Activated CD4-positive, alpha-beta T cell treated with anti-CD3 and anti-CD28 coated beads for 36 hours (primary cell): ENCODE results near the gene NAT16. TPM values are rescaled to one million over a fixed set of nuclear protein-coding genes. Genes with fewer than 3 reads are reported as not detected.

Experiments used
- ATAC-seq: fragments of 200-7000 bp; cut with Tn5 transposase; one replicate; pipeline ENCODE4 v1.10.0; 2021; ENCODE audit warnings: mild to moderate bottlenecking, moderate library complexity
- CTCF ChIA-PET: fragments of 350-600 bp; sonication (Branson Sonifier 250); formaldehyde crosslinking; loops from one replicate; lab custom pipeline; 2021; ENCODE audit warnings: antibody characterized with exemption; lab: Charles Lee
- POLR2A ChIA-PET: fragments of 350-600 bp; sonication (Branson Sonifier 250); formaldehyde crosslinking; loops from one replicate; lab custom pipeline; 2021; ENCODE audit warnings: antibody characterized with exemption, inconsistent platforms; lab: Charles Lee
- DNase-seq: peaks from one replicate; pipeline ENCODE4 v3.0.0-alpha.2; 2020
- H3K27ac Mint-ChIP-seq: one replicate; pipeline ENCODE4 v1.8.0; 2021; ENCODE audit warnings: mixed read lengths
- H3K27me3 Mint-ChIP-seq: one replicate; pipeline ENCODE4 v1.8.0; 2021; ENCODE audit warnings: mixed read lengths
- H3K36me3 Mint-ChIP-seq: one replicate; pipeline ENCODE4 v1.8.0; 2021; ENCODE audit warnings: low read depth, mixed read lengths
- H3K4me1 Mint-ChIP-seq: one replicate; pipeline ENCODE4 v1.8.0; 2021; ENCODE audit warnings: mixed read lengths
- H3K4me3 Mint-ChIP-seq: one replicate; pipeline ENCODE4 v1.8.0; 2021; ENCODE audit warnings: mild to moderate bottlenecking, moderate library complexity, mixed read lengths
- H3K9me3 Mint-ChIP-seq: one replicate; pipeline ENCODE4 v1.8.0; 2021; ENCODE audit warnings: low read depth, mixed read lengths
- intact Hi-C, 2 experiments: fragments of 100-400 bp; cut with DNase I in 1 of 2; cut with micrococcal nuclease in 1 of 2; formaldehyde crosslinking; loops; one replicate each; pipeline versions ENCODE4 v1.14.2 to v1.15.1; 2022 to 2024; cut with DNase I, micrococcal nuclease
- total RNA-seq, 2 experiments: library from RNA; stranded (reverse); gene quantifications; one replicate each; pipeline ENCODE4 v1.2.3, GENCODE V29; 2021

Gene NAT16
- total RNA-seq, 2 experiments from 2014 or later, result not detected

- Mint-ChIP-seq H3K4me3 (no peak overlapping the region), H3K9me3 (peaks cover 3% of the 10 kb centered on the region), H3K4me1 (peaks cover 12% of the 10 kb centered on the region), H3K27ac (no peak overlapping the region), H3K36me3 (peaks cover 34% of the 10 kb centered on the region), H3K27me3 (peaks cover 2% of the 10 kb centered on the region)
- intact Hi-C loops, result no loop called here
- DNase-seq, result no peak
- ChIA-PET POLR2A (interaction anchor here (0.6 kb wide), 1 partner anchor 28 kb away, joined by 5 read pairs; no protein-coding TSS in a partner anchor), CTCF (interaction anchor here (0.8 to 4.6 kb wide), 8 partner anchors 9 to 36 kb away, joined by 3 to 32 read pairs (median 4); partner anchors contain the start of gene VGF)
- ATAC-seq, result no peak
Measured at GRCh38 chr7:101156866-101157589, 23.1 kb downstream of the NAT16 start.

DNA sequence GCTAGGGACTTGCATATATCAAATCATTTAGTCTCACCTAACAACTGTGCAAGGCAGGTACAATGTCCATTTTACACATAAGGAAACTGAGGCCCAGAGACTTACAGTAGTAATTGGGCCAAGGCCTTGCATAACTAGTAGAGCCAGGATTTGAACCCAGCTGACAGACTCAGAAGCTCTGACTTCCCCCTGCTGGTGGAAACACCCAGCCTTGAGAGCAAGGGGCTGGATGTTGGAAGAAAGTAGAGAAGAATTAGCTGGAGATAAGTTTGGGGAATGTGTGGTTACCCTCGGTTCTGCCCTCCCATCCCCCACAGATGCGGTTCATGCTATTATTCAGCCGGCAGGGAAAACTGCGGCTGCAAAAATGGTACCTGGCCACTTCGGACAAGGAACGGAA lies 23.8 kb downstream of the NAT16 start:
- POLR2A ChIA-PET, result interaction anchor here (0.6 kb wide), 1 partner anchor 28 kb away, joined by 5 read pairs; no protein-coding TSS in a partner anchor
- no peak overlapping the region for H3K27ac Mint-ChIP-seq
- ATAC-seq, result no peak
- H3K27me3 Mint-ChIP-seq, result no peaks in the 10 kb centered on the region
- intact Hi-C loops, result no loop called here
- H3K36me3 Mint-ChIP-seq, result peaks cover 34% of the 10 kb centered on the region
- CTCF ChIA-PET, result interaction anchor here (0.8 to 4.6 kb wide), 7 partner anchors 9 to 23 kb away, joined by 3 to 32 read pairs (median 4); partner anchors contain the start of gene VGF
- H3K9me3 Mint-ChIP-seq, result peaks cover 3% of the 10 kb centered on the region
- no peak for DNase-seq
- no peak overlapping the region for H3K4me3 Mint-ChIP-seq
- peaks cover 12% of the 10 kb centered on the region for H3K4me1 Mint-ChIP-seq

- POLR2A ChIA-PET, result no interaction called here
- DNase-seq (peak; percentile 37), ATAC-seq (no peak)
- intact Hi-C loops, result loop anchor here (2.0 kb wide), 2 partner anchors 13 to 89 kb away; partner anchors contain the start of gene FIS1 (in 1 of the 2)
- CTCF ChIA-PET, result interaction anchor here (0.6 to 4.6 kb wide), 5 partner anchors 10 to 1056 kb away, joined by 3 to 32 read pairs (median 3); no protein-coding TSS in a partner anchor
- Mint-ChIP-seq H3K4me3 (peak overlapping the region; percentile 76), H3K9me3 (peaks cover 3% of the 10 kb centered on the region), H3K4me1 (peaks cover 12% of the 10 kb centered on the region), H3K27ac (peak overlapping the region; percentile 22), H3K27me3 (no peaks in the 10 kb centered on the region), H3K36me3 (peaks cover 30% of the 10 kb centered on the region)
Measured at GRCh38 chr7:101155303-101155702, 24.8 kb downstream of the NAT16 start.

DNA sequence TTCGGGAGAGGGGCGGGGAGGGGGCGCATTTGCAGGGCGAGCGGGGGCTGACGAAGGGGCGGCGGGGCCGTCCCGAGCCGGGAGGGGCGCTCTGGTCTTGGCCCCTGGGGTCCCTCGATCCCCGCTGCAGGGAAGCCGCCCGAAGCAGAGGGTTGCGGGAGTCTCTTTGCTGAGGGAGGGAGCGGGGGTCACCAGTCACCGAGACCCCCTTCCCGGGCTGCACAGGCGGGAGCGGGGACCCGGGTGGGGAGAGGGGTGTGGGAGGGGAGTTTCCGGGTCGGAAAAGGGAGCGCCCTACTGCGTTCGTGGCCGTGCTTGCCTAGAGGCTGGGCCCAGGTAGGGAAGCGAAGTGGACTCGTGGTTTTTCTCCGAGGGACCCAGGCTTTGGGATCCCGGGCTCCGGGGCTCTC lies 25.4 kb downstream of the NAT16 start:
- intact Hi-C loops, result loop anchor here (1.0 to 5.0 kb wide), 10 partner anchors 9 to 280 kb away; partner anchors contain the start of genes FIS1 (in 1 of the 2), PLOD3 (in 1 of the 2), TRIM56 (in 1 of the 2) and UFSP1 (in 1 of the 2)
- ChIA-PET CTCF (interaction anchor here (1.1 to 4.6 kb wide), 3 partner anchors 10 to 15 kb away, joined by 3 to 32 read pairs (median 26); no protein-coding TSS in a partner anchor), POLR2A (no interaction called here)
- Mint-ChIP-seq H3K27ac (peak overlapping the region; percentile 22), H3K36me3 (peaks cover 24% of the 10 kb centered on the region), H3K27me3 (peaks cover 2% of the 10 kb centered on the region), H3K4me3 (peak overlapping the region; percentile 76), H3K9me3 (peaks cover 3% of the 10 kb centered on the region), H3K4me1 (peaks cover 12% of the 10 kb centered on the region)
- DNase-seq (peak; percentile 48), ATAC-seq (peak; percentile 28)

DNA sequence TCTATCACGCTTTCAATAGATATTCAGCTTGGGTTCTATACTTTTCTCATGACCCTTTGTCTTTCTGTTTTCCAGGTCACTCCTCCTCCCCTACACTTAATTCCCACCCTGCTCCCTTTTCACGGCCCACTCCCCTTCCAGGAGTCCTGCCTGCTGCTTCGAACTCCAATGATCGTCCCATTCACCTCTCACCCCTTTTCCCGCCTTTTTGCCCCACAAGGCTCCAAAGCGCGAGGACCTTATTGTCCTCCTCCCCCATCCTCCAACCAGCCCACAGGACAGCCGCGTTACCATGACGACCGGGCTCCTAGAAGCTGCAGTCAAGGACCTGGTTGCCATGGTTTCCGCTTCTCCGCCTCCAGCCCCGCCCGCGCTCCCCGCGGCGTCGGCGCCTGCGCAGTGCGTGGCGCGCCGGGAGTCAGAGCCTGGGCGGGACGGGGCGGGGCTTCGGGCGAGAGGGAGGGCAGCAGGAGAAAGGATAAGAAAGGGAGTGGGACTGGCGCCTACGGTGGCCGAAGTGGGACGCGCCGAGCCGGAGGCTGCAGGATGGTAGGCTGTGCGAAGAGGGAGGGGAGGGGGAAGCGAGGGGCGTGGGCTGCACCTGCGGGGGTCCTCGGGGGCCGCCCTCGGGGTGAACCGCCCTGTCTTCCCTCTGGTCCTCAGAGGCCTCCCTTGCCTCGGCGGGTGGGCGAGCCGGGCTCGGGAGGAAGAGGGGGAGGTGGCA lies 26.0 kb downstream of the NAT16 start, which contains the start of gene AP1S1:
TSS of gene AP1S1 (plus strand) at position 508 of the 724 bp plus-strand sequence. CDS start at position 547, 39 bp downstream.
- Mint-ChIP-seq H3K9me3 (peaks cover 3% of the 10 kb centered on the region), H3K4me3 (peak within 1 kb of the TSS; percentile 76), H3K27ac (peak within 1 kb of the TSS; percentile 22), H3K4me1 (peaks cover 12% of the 10 kb centered on the region), H3K27me3 (peaks cover 2% of the 10 kb centered on the region), H3K36me3 (peaks cover 19% of the 10 kb centered on the region)
- intact Hi-C loops, result loop anchor here (1.0 to 5.0 kb wide), 10 partner anchors 9 to 280 kb away; partner anchors contain the start of genes FIS1 (in 1 of the 2), PLOD3 (in 1 of the 2), TRIM56 (in 1 of the 2) and UFSP1 (in 1 of the 2)
- ChIA-PET POLR2A (no interaction called here), CTCF (interaction anchor here (2.1 to 3.0 kb wide), 2 partner anchors 11 to 38 kb away, joined by 8 to 26 read pairs; no protein-coding TSS in a partner anchor)
- DNase-seq (peak; percentile 97), ATAC-seq (peak; percentile 90)

- POLR2A ChIA-PET, result interaction anchor here (0.6 kb wide), 1 partner anchor 11 kb away, joined by 12 read pairs; no protein-coding TSS in a partner anchor
Measured at GRCh38 chr7:101151908-101152651, 28.0 kb downstream of the NAT16 start.

GRCh38 chr7:101140746-101141382 lies 39.2 kb downstream of the NAT16 start:
- Mint-ChIP-seq H3K4me1 (peaks cover 47% of the 10 kb centered on the region), H3K9me3 (no peaks in the 10 kb centered on the region), H3K36me3 (no peaks in the 10 kb centered on the region), H3K27me3 (peaks cover 14% of the 10 kb centered on the region), H3K4me3 (no peak overlapping the region), H3K27ac (no peak overlapping the region)
- no peak for ATAC-seq
- intact Hi-C loops, result no loop called here
- DNase-seq, result no peak
- CTCF ChIA-PET, result interaction anchor here (0.6 to 5.9 kb wide), 11 partner anchors 15 to 197 kb away, joined by 3 to 132 read pairs (median 3); partner anchors contain the start of genes IFT22, MOGAT3 and TRIM56
- POLR2A ChIA-PET, result interaction anchor here (0.6 kb wide), 2 partner anchors 12 to 20 kb away, joined by 3 to 12 read pairs; no protein-coding TSS in a partner anchor

More at GRCh38 chr7:101151908-101152651, 28.0 kb downstream of the NAT16 start:
- intact Hi-C loops, result loop anchor here in 1 of 2 experiments (5.0 kb wide), 1 partner anchor 265 kb away; the partner anchor contains the start of gene UFSP1
- Mint-ChIP-seq H3K27ac (no peak overlapping the region), H3K36me3 (peaks cover 3% of the 10 kb centered on the region), H3K4me1 (peaks cover 12% of the 10 kb centered on the region), H3K4me3 (no peak overlapping the region), H3K27me3 (peaks cover 4% of the 10 kb centered on the region), H3K9me3 (peaks cover 3% of the 10 kb centered on the region)
- ATAC-seq (no peak), DNase-seq (no peak)
- CTCF ChIA-PET, result interaction anchor here (0.7 to 3.0 kb wide), 6 partner anchors 8 to 92 kb away, joined by 3 to 26 read pairs (median 6); partner anchors contain the start of gene VGF

GRCh38 chr7:101140339-101140699 lies 39.8 kb downstream of the NAT16 start:
- Mint-ChIP-seq H3K9me3 (no peaks in the 10 kb centered on the region), H3K4me1 (peaks cover 47% of the 10 kb centered on the region), H3K36me3 (no peaks in the 10 kb centered on the region), H3K27ac (peak overlapping the region; percentile 42), H3K4me3 (no peak overlapping the region), H3K27me3 (peaks cover 14% of the 10 kb centered on the region)
- DNase-seq (no peak), ATAC-seq (no peak)
- intact Hi-C loops, result no loop called here
- ChIA-PET CTCF (interaction anchor here (0.6 to 5.9 kb wide), 10 partner anchors 15 to 198 kb away, joined by 3 to 132 read pairs (median 3); partner anchors contain the start of genes IFT22, MOGAT3 and TRIM56), POLR2A (no interaction called here)

GRCh38 chr7:101138213-101138870 lies 41.8 kb downstream of the NAT16 start:
- Mint-ChIP-seq H3K4me1 (peaks cover 58% of the 10 kb centered on the region), H3K36me3 (no peaks in the 10 kb centered on the region), H3K27ac (no peak overlapping the region), H3K4me3 (peak overlapping the region; percentile 43), H3K9me3 (no peaks in the 10 kb centered on the region), H3K27me3 (peaks cover 7% of the 10 kb centered on the region)
- intact Hi-C loops, result loop anchor here (1.0 to 2.0 kb wide), 4 partner anchors 16 to 79 kb away; partner anchors contain the start of genes TRIM56 (in 2 of the 2), AP1S1 (in 1 of the 2) and PLOD3 (in 1 of the 2)
- peak; percentile 91 for ATAC-seq
- peak; percentile 94 for DNase-seq
- ChIA-PET CTCF (interaction anchor here (0.6 to 1.5 kb wide), 4 partner anchors 7 to 54 kb away, joined by 3 to 5 read pairs (median 3); partner anchors contain the start of gene SERPINE1), POLR2A (no interaction called here)
